GM19463 (cell line): ENCODE data around the gene OR9Q1.
"Not testable (repeated sequence)": the region's sequence is repeated elsewhere in the genome, so short reads cannot be mapped to it uniquely, and the experiment has no call there.

ENCODE experiments used
- ATAC-seq: cut with Tn5 transposase; IDR thresholded peaks from one replicate; pipeline ENCODE4 v1.9.1; 2021; ENCODE audit warnings: mild to moderate bottlenecking, moderate library complexity; ENCODE audit not compliant: unreplicated experiment

The OR9Q1 gene

GRCh38 chr11:58133309-58134076 is 109.8 kb downstream of the OR9Q1 start:
- ATAC-seq = no peak

- ATAC-seq = no peak
These were observed 110.5 kb downstream of the OR9Q1 start for GRCh38 chr11:58134151-58134550.

- ATAC-seq = no peak
These were observed 111.5 kb downstream of the OR9Q1 start for GRCh38 chr11:58135171-58135570.

- no peak for ATAC-seq
These were observed 119.1 kb downstream of the OR9Q1 start for GRCh38 chr11:58142761-58143160.

- ATAC-seq = no peak
These were observed 129.1 kb downstream of the OR9Q1 start for GRCh38 chr11:58152781-58153180.

- ATAC-seq = no peak
These were observed 140.7 kb downstream of the OR9Q1 start for GRCh38 chr11:58164389-58164788.

- ATAC-seq = no peak
These were observed 141.3 kb downstream of the OR9Q1 start for GRCh38 chr11:58164990-58165389.

GRCh38 chr11:58165504-58166106 is 141.9 kb downstream of the OR9Q1 start:
- ATAC-seq = no peak

- no peak for ATAC-seq
These were observed 153.9 kb downstream of the OR9Q1 start for GRCh38 chr11:58177409-58178054.

- no peak for ATAC-seq
These were observed 154.8 kb downstream of the OR9Q1 start for GRCh38 chr11:58178444-58178843.

- ATAC-seq = no peak
These were observed 156.0 kb downstream of the OR9Q1 start for GRCh38 chr11:58179648-58180047.

GRCh38 chr11:58186938-58187337 is 163.3 kb downstream of the OR9Q1 start:
- ATAC-seq = no peak

GRCh38 chr11:58188770-58189169 is 165.1 kb downstream of the OR9Q1 start, which contains the start of gene OR9Q2:
Gene OR9Q2, plus strand, starts transcription at chr11:58189070. Its CDS starts 1,421 bp downstream, at chr11:58190491.
- ATAC-seq = no peak

GRCh38 chr11:58192229-58192628 is 168.5 kb downstream of the OR9Q1 start:
- ATAC-seq = no peak

- no peak for ATAC-seq
These were observed 169.7 kb downstream of the OR9Q1 start for GRCh38 chr11:58193391-58193790.

- no peak for ATAC-seq
These were observed 172.3 kb downstream of the OR9Q1 start for GRCh38 chr11:58195939-58196338.

- ATAC-seq = no peak
These were observed 175.6 kb downstream of the OR9Q1 start for GRCh38 chr11:58199271-58199670.

- no peak for ATAC-seq
These were observed 180.4 kb downstream of the OR9Q1 start, which contains the start of gene OR1S2 for GRCh38 chr11:58204042-58204441. Gene OR1S2, minus strand, starts transcription at chr11:58204142. Its CDS starts 0 bp downstream, at chr11:58204142.

- ATAC-seq = not testable (repeated sequence)
These were observed 188.7 kb downstream of the OR9Q1 start, which contains the start of gene OR1S1 for GRCh38 chr11:58212420-58212819. Gene OR1S1, plus strand, starts transcription at chr11:58212720.

GRCh38 chr11:58216476-58216875 is 192.8 kb downstream of the OR9Q1 start:
- ATAC-seq = no peak

GRCh38 chr11:58222721-58223120 is 199.0 kb downstream of the OR9Q1 start:
- no peak for ATAC-seq
